Brain microvascular endothelial cell (primary cell): Measurements from ENCODE around the gene CD59.

ENCODE experiments used
- DNase-seq: peaks from one replicate; pipeline ENCODE4 v3.0.0-alpha.2; 2020
- H3K27ac ChIP-seq: fragments of 250-450 bp; sonication (Bioruptor Pico); 2 replicates; pipeline ENCODE4 v1.5.1; 2020; ENCODE audit warnings: mild to moderate bottlenecking, moderate library complexity
- H3K27me3 ChIP-seq: fragments of 250-450 bp; sonication (Bioruptor Pico); replicated peaks from 2 replicates; pipeline ENCODE4 v1.5.1; 2020; ENCODE audit warnings: mild to moderate bottlenecking
- H3K36me3 ChIP-seq: fragments of 250-450 bp; sonication (Bioruptor Pico); replicated peaks from 2 replicates; pipeline ENCODE4 v1.5.1; 2020; ENCODE audit warnings: mild to moderate bottlenecking
- H3K4me3 ChIP-seq: 2 replicates; pipeline ENCODE4 v1.5.1; 2011; ENCODE audit warnings: low read depth, mild to moderate bottlenecking, control low read depth, low read length, moderate library complexity
- CTCF ChIP-seq: IDR thresholded peaks from 2 replicates; pipeline ENCODE4 v1.5.1; 2011; ENCODE audit warnings: low read depth, mild to moderate bottlenecking, moderate library complexity, low read length, control low read depth, inconsistent platforms; ENCODE audit errors: missing control alignments
- in situ Hi-C: cut with HindIII; loops from 2 replicates; pipeline ENCODE4 v1.10.0; 2017; ENCODE audit warnings: low sequenced_read_pairs, low pct_ligation_motif_present

CD59 gene

GRCh38 chr11:33775832-33776470, 39.7 kb upstream of the CD59 start:
- no peak overlapping the region for H3K27ac ChIP-seq
- H3K4me3 ChIP-seq, result no peak overlapping the region
- in situ Hi-C loops, result no loop called here
- no peak for DNase-seq
- no peaks in the 10 kb centered on the region for H3K27me3 ChIP-seq
- no peaks in the 10 kb centered on the region for H3K36me3 ChIP-seq
- no peak for TF ChIP-seq CTCF

GRCh38 chr11:33775467-33775807, 39.2 kb upstream of the CD59 start:
- Histone ChIP-seq H3K4me3 (no peak overlapping the region), H3K27me3 (no peaks in the 10 kb centered on the region), H3K27ac (no peak overlapping the region), H3K36me3 (no peaks in the 10 kb centered on the region)
- in situ Hi-C loops, result no loop called here
- no peak for TF ChIP-seq CTCF
- DNase-seq, result no peak

GRCh38 chr11:33774736-33775466, 38.7 kb upstream of the CD59 start:
- Histone ChIP-seq H3K27me3 (no peaks in the 10 kb centered on the region), H3K36me3 (no peaks in the 10 kb centered on the region), H3K4me3 (peak overlapping the region; percentile 87), H3K27ac (peak overlapping the region; percentile 9)
- in situ Hi-C loops, result no loop called here
- no peak for TF ChIP-seq CTCF
- no peak for DNase-seq

GRCh38 chr11:33773987-33774735, 37.9 kb upstream of the CD59 start, which contains the start of gene FBXO3:
Gene FBXO3 (minus strand): TSS chr11:33774520. CDS start chr11:33774497, 23 bp downstream.
- Histone ChIP-seq H3K27me3 (no peaks in the 10 kb centered on the region), H3K4me3 (peak within 1 kb of the TSS; percentile 87), H3K27ac (peak within 1 kb of the TSS; percentile 50), H3K36me3 (no peaks in the 10 kb centered on the region)
- DNase-seq, result peak; percentile 70
- no peak for TF ChIP-seq CTCF
- in situ Hi-C loops, result no loop called here

GRCh38 chr11:33773404-33773986, 37.3 kb upstream of the CD59 start:
- H3K36me3 ChIP-seq, result peaks cover 3% of the 10 kb centered on the region
- no peak for TF ChIP-seq CTCF
- H3K4me3 ChIP-seq, result peak overlapping the region; percentile 87
- peak overlapping the region; percentile 50 for H3K27ac ChIP-seq
- in situ Hi-C loops, result no loop called here
- H3K27me3 ChIP-seq, result no peaks in the 10 kb centered on the region
- no peak for DNase-seq
